ENCODE data around the gene AKNA. TPM values are rescaled to one million over a fixed set of nuclear protein-coding genes. Genes with fewer than 3 reads are reported as not detected.
"Not testable (repeated sequence)": the region's sequence is repeated elsewhere in the genome, so short reads cannot be mapped to it uniquely, and the experiment has no call there.

The AKNA gene
- total and polyA plus RNA-seq, 7 experiments from 2014 or later, result 20.5 to 403 (median 347) TPM

DNA sequence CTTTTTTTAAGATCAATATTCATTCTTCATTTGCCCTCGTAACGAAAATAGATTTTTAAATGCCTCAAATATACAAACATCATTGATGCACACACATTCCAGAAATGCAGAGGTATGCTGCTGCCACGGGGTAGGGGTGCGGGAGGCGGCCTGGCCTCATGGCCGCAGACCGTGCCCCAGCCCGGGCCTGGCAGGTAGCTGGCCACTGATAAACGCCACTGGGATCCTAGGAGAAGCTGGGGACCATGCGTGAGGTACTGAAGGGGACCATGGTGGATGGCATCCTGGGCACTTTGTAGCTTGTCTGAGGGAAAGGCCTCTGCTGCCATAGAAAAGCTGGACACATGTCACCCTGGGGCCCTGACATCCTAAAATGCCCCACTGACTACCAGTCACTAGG is 51.6 kb downstream of the AKNA start:
- DNase-seq (no peak), ATAC-seq (no peak)
- CTCF ChIA-PET, result no interaction called here
- H3K27ac ChIP-seq (ENCODE audit: low read depth, low read length), result no peak overlapping the region
- Mint-ChIP-seq H3K9me3 (peaks cover 0 to under 1% (median 0%) of the 10 kb centered on the region in 11 donors), H3K4me3 (no peak overlapping the region), H3K36me3 (peaks cover 4 to 54% (median 13%) of the 10 kb centered on the region in 5 donors), H3K4me1 (peaks cover 1 to 25% (median 7%) of the 10 kb centered on the region in 7 donors), H3K27ac (peak overlapping the region in 3 of 9 donors; percentile 12 to 52 (median 16)), H3K27me3 (no peaks in the 10 kb centered on the region)
- intact Hi-C loops (cut with micrococcal nuclease), result loop anchor here (5.0 to 10.0 kb wide), 2 partner anchors 171 to 319 kb away; partner anchors contain the start of genes TEX53 (in 1 of the 2) and WHRN (in 1 of the 2)
- POLR2A ChIA-PET, result interaction anchor here (1.5 to 1.7 kb wide), 2 partner anchors 50 to 61 kb away, joined by 3 to 4 read pairs; no protein-coding TSS in a partner anchor
- H3K4me1 ChIP-seq (ENCODE audit: control insufficient read depth in 2 of 2, insufficient read depth in 2 of 2, low read length in 2 of 2), result peaks cover 0 to 3% of the 10 kb centered on the region in 2 donors
- no peaks in the 10 kb centered on the region for H3K27me3 ChIP-seq (ENCODE audit: control insufficient read depth in 2 of 2, insufficient read depth in 2 of 2, low read length in 2 of 2)
- H3K36me3 ChIP-seq (ENCODE audit: control insufficient read depth in 2 of 3, insufficient read depth in 3 of 3, low read length in 3 of 3), result peaks cover 26 to 63% (median 39%) of the 10 kb centered on the region in 3 experiments
- H3K9me3 ChIP-seq (ENCODE audit: control insufficient read depth in 2 of 3, low read length in 3 of 3), result no peaks in the 10 kb centered on the region
- no peak overlapping the region for H3K4me3 ChIP-seq (ENCODE audit: low read length)

GRCh38 chr9:114335745-114336144 is 52.0 kb downstream of the AKNA start:
- Histone ChIP-seq H3K27ac (ENCODE audit: low read depth, low read length) (no peak overlapping the region), H3K9me3 (ENCODE audit: control insufficient read depth in 2 of 3, low read length in 3 of 3) (no peaks in the 10 kb centered on the region), H3K4me3 (ENCODE audit: low read length) (no peak overlapping the region), H3K27me3 (ENCODE audit: control insufficient read depth in 2 of 2, insufficient read depth in 2 of 2, low read length in 2 of 2) (no peaks in the 10 kb centered on the region), H3K36me3 (ENCODE audit: control insufficient read depth in 2 of 3, insufficient read depth in 3 of 3, low read length in 3 of 3) (peaks cover 26 to 59% (median 35%) of the 10 kb centered on the region in 3 experiments), H3K4me1 (ENCODE audit: control insufficient read depth in 2 of 2, insufficient read depth in 2 of 2, low read length in 2 of 2) (peaks cover 0 to 4% of the 10 kb centered on the region in 2 donors)
- intact Hi-C loops (cut with micrococcal nuclease), result loop anchor here (1.0 to 10.0 kb wide), 3 partner anchors 8 to 319 kb away; partner anchors contain the start of genes TEX53 (in 1 of the 2) and WHRN (in 1 of the 2)
- Mint-ChIP-seq H3K27ac (peak overlapping the region in 3 of 9 donors; percentile 28 to 60 (median 31)), H3K36me3 (peaks cover 3 to 51% (median 12%) of the 10 kb centered on the region in 5 donors), H3K27me3 (no peaks in the 10 kb centered on the region), H3K4me1 (peaks cover 5 to 21% (median 7%) of the 10 kb centered on the region in 7 donors), H3K4me3 (no peak overlapping the region), H3K9me3 (peaks cover 0 to 4% (median 0%) of the 10 kb centered on the region in 11 donors)
- no peak for ATAC-seq
- ChIA-PET CTCF (no interaction called here), POLR2A (no interaction called here)
- no peak for DNase-seq

DNA sequence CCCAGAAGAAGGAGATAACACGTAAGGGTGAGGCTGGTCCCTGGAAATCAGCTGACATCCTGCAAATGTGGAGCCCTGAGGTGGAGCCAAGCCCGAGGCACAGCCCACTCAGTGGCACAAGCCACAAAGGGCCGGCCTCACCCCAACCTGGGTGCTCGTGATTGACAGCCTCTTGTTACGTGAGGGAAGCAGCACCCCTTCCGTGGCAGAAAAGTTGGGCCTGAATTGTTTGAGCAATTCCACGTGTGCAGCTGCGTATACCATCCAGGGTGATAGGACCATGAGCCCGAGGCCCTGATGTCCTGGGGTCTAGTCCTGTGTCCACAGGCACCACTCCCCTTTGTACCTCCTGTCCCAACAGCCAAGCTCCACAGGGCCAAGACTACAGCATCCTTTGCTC is 53.3 kb downstream of the AKNA start:
- H3K4me3 Mint-ChIP-seq, result no peak overlapping the region
- H3K27ac Mint-ChIP-seq, result peak overlapping the region in 4 of 9 donors; percentile 5 to 86 (median 36)
- peaks cover 0 to 7% (median 0%) of the 10 kb centered on the region in 11 donors for H3K9me3 Mint-ChIP-seq
- H3K36me3 Mint-ChIP-seq, result peaks cover 3 to 41% (median 12%) of the 10 kb centered on the region in 5 donors
- Histone ChIP-seq H3K4me1 (ENCODE audit: control insufficient read depth in 2 of 2, insufficient read depth in 2 of 2, low read length in 2 of 2) (peaks cover 0 to 4% of the 10 kb centered on the region in 2 donors), H3K9me3 (ENCODE audit: control insufficient read depth in 2 of 3, low read length in 3 of 3) (no peaks in the 10 kb centered on the region), H3K36me3 (ENCODE audit: control insufficient read depth in 2 of 3, insufficient read depth in 3 of 3, low read length in 3 of 3) (peaks cover 17 to 46% (median 23%) of the 10 kb centered on the region in 3 experiments), H3K4me3 (ENCODE audit: low read length) (no peak overlapping the region), H3K27me3 (ENCODE audit: control insufficient read depth in 2 of 2, insufficient read depth in 2 of 2, low read length in 2 of 2) (no peaks in the 10 kb centered on the region), H3K27ac (ENCODE audit: low read depth, low read length) (no peak overlapping the region)
- H3K27me3 Mint-ChIP-seq, result no peaks in the 10 kb centered on the region
- ChIA-PET CTCF (no interaction called here), POLR2A (no interaction called here)
- ATAC-seq (no peak), DNase-seq (no peak)
- H3K4me1 Mint-ChIP-seq, result peaks cover 5 to 25% (median 9%) of the 10 kb centered on the region in 7 donors
- intact Hi-C loops (cut with micrococcal nuclease), result loop anchor here in 1 of 2 donors (10.0 kb wide), 1 partner anchor 320 kb away; the partner anchor contains the start of gene TEX53

GRCh38 chr9:114333718-114334117 is 54.1 kb downstream of the AKNA start:
- H3K27me3 ChIP-seq (ENCODE audit: control insufficient read depth in 2 of 2, insufficient read depth in 2 of 2, low read length in 2 of 2); H3K27ac ChIP-seq (ENCODE audit: low read depth, low read length); H3K9me3 Mint-ChIP-seq; H3K9me3 ChIP-seq (ENCODE audit: control insufficient read depth in 2 of 3, low read length in 3 of 3); H3K4me1 ChIP-seq (ENCODE audit: control insufficient read depth in 2 of 2, insufficient read depth in 2 of 2, low read length in 2 of 2); ATAC-seq; POLR2A ChIA-PET; H3K4me3 ChIP-seq (ENCODE audit: low read length); DNase-seq; H3K27ac Mint-ChIP-seq; H3K27me3 Mint-ChIP-seq; H3K4me3 Mint-ChIP-seq; CTCF ChIA-PET: not testable (repeated sequence)
- Mint-ChIP-seq H3K36me3 (peaks cover 3 to 34% (median 12%) of the 10 kb centered on the region in 5 donors), H3K4me1 (peaks cover 5 to 22% (median 9%) of the 10 kb centered on the region in 7 donors)
- intact Hi-C loops (cut with micrococcal nuclease), result loop anchor here in 1 of 2 donors (10.0 kb wide), 1 partner anchor 321 kb away; the partner anchor contains the start of gene TEX53
- peaks cover 9 to 39% (median 15%) of the 10 kb centered on the region in 3 experiments for H3K36me3 ChIP-seq (ENCODE audit: control insufficient read depth in 2 of 3, insufficient read depth in 3 of 3, low read length in 3 of 3)

- CTCF ChIA-PET; H3K9me3 ChIP-seq (ENCODE audit: control insufficient read depth in 2 of 3, low read length in 3 of 3); H3K4me1 ChIP-seq (ENCODE audit: control insufficient read depth in 2 of 2, insufficient read depth in 2 of 2, low read length in 2 of 2); POLR2A ChIA-PET; H3K27me3 Mint-ChIP-seq; H3K9me3 Mint-ChIP-seq; H3K27me3 ChIP-seq (ENCODE audit: control insufficient read depth in 2 of 2, insufficient read depth in 2 of 2, low read length in 2 of 2); DNase-seq; H3K27ac ChIP-seq (ENCODE audit: low read depth, low read length); H3K4me3 ChIP-seq (ENCODE audit: low read length): not testable (repeated sequence)
- intact Hi-C loops (cut with micrococcal nuclease), result loop anchor here in 1 of 2 donors (10.0 kb wide), 1 partner anchor 322 kb away; the partner anchor contains the start of gene TEX53
- H3K36me3 ChIP-seq (ENCODE audit: control insufficient read depth in 2 of 3, insufficient read depth in 3 of 3, low read length in 3 of 3), result peaks cover 3 to 27% (median 5%) of the 10 kb centered on the region in 3 experiments
- Mint-ChIP-seq H3K4me3 (peak overlapping the region in 2 of 10 donors; percentile 40 to 75), H3K36me3 (peaks cover 0 to 25% (median 5%) of the 10 kb centered on the region in 5 donors), H3K27ac (peak overlapping the region; percentile 42 to 90 (median 73)), H3K4me1 (peaks cover 2 to 22% (median 9%) of the 10 kb centered on the region in 7 donors)
- peak; percentile 20 for ATAC-seq
Observed at GRCh38 chr9:114332474-114333040, 55.2 kb downstream of the AKNA start.

DNA sequence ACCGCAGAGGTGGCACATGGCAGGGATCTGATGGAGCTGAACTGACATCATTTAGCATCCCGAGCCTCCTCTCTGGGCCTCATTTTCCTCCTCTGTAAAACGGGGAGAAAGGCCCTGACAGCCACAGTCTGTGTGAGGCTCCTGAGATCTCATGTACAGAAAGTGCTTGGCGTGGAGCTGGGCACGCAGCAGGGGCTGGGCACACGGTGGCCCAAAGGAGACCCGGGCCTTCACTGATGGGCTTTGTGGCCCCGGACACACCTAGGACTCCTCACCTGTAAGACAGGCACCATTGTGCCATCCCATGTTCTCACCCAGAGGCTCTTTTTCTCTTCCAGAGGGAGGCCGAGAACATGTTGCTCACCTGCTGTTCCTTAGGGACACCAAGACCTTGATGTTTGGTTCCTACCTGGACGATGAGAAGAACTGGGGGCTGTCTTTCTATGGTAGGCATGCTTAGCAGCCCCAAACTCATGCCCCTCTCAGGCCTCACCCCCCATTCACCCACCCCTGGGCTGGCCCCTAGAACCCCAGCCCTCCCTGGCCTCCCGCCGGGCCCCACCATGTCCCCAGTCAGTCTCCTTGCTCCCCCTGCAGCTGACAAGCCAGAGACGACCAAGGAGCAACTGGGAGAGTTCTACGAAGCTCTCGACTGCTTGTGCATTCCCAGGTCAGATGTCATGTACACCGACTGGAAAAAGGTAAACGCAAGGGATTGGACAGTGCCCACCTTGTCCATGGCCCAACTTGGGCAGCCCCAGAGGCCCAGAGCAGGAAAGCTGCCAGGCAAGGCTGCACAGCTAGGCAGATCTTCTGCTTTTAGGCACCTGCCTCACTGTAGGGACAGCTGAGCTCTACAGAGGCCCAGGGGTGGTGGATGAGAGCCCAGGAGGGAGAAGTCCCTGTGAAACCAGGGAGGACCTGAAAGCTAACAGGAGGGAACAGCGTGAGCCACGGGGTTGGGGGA is 56.3 kb downstream of the AKNA start:
- H3K4me3 ChIP-seq (ENCODE audit: low read length); CTCF ChIA-PET; DNase-seq; H3K27me3 ChIP-seq (ENCODE audit: control insufficient read depth in 2 of 2, insufficient read depth in 2 of 2, low read length in 2 of 2); H3K4me1 ChIP-seq (ENCODE audit: control insufficient read depth in 2 of 2, insufficient read depth in 2 of 2, low read length in 2 of 2); H3K27me3 Mint-ChIP-seq; H3K27ac ChIP-seq (ENCODE audit: low read depth, low read length); H3K9me3 ChIP-seq (ENCODE audit: control insufficient read depth in 2 of 3, low read length in 3 of 3); H3K9me3 Mint-ChIP-seq: not testable (repeated sequence)
- Mint-ChIP-seq H3K4me1 (peaks cover 2 to 22% (median 9%) of the 10 kb centered on the region in 7 donors), H3K4me3 (peak overlapping the region in 2 of 10 donors; percentile 13 to 63), H3K27ac (peak overlapping the region; percentile 4 to 90 (median 82)), H3K36me3 (peaks cover 0 to 20% (median 3%) of the 10 kb centered on the region in 5 donors)
- POLR2A ChIA-PET, result interaction anchor here (1.1 kb wide), 1 partner anchor 53 kb away, joined by 3 read pairs; no protein-coding TSS in a partner anchor
- intact Hi-C loops (cut with micrococcal nuclease), result loop anchor here in 1 of 2 donors (10.0 kb wide), 1 partner anchor 323 kb away; the partner anchor contains the start of gene TEX53
- H3K36me3 ChIP-seq (ENCODE audit: control insufficient read depth in 2 of 3, insufficient read depth in 3 of 3, low read length in 3 of 3), result peaks cover 0 to 18% (median 0%) of the 10 kb centered on the region in 3 experiments
- ATAC-seq, result peak; percentile 18

Measured in naive thymus-derived CD4-positive, alpha-beta T cell (primary cell).